ENCODE data around the gene KDM4B.

GRCh38 chr19:5154129-5154798 lies 185.4 kb downstream of the KDM4B start:
- TF ChIP-seq POLR2A (IDR thresholded peaks at IDR 0.05; ENCODE audit: low read length), result no peak
- no peak for TF ChIP-seq GATA1 (IDR thresholded peaks at IDR 0.05; ENCODE audit: low read depth, low read length)
